NT2/D1 (cell line): Measurements from ENCODE around the gene BCAN.

Experiments used
- SUZ12 ChIP-seq: IDR thresholded peaks from 2 replicates; pipeline ENCODE4 v1.6.1; 2011; ENCODE audit not compliant: insufficient read length, insufficient read depth; ENCODE audit errors: extremely low read depth
- YY1 ChIP-seq: IDR thresholded peaks from 2 replicates; pipeline ENCODE4 v1.6.1; 2011; ENCODE audit not compliant: insufficient read length, insufficient read depth
- ZNF274 ChIP-seq: IDR thresholded peaks from 2 replicates; pipeline ENCODE4 v1.6.1; 2011; ENCODE audit warnings: mild to moderate bottlenecking, low read depth, low read length

GRCh38 chr1:156681196-156681960, 39.5 kb downstream of the BCAN start:
- TF ChIP-seq YY1, result no peak
- no peak for TF ChIP-seq SUZ12
- no peak for TF ChIP-seq ZNF274
